HFF-Myc (cell line): Measurements from ENCODE around the gene SNED1.

Experiments used
- DNase-seq: peaks from one replicate; pipeline ENCODE4 v3.0.0-alpha.2; 2011; ENCODE audit warnings: low read depth; ENCODE audit errors: extremely low read depth
- H3K4me3 ChIP-seq: replicated peaks from 2 replicates; pipeline ENCODE4 v1.5.1; 2011; ENCODE audit warnings: low read depth, mild to moderate bottlenecking, control low read depth, low read length
- TF ChIP-seq, protein P1 (sequence below): IDR thresholded peaks from 2 replicates; pipeline ENCODE4 v1.5.1; 2012; ENCODE audit warnings: mild to moderate bottlenecking, low read depth, low read length, control low read depth; ENCODE audit errors: missing control alignments

SNED1 gene

GRCh38 chr2:241122376-241123002 is 124.1 kb downstream of the SNED1 start:
- TF ChIP-seq, protein P1, sequence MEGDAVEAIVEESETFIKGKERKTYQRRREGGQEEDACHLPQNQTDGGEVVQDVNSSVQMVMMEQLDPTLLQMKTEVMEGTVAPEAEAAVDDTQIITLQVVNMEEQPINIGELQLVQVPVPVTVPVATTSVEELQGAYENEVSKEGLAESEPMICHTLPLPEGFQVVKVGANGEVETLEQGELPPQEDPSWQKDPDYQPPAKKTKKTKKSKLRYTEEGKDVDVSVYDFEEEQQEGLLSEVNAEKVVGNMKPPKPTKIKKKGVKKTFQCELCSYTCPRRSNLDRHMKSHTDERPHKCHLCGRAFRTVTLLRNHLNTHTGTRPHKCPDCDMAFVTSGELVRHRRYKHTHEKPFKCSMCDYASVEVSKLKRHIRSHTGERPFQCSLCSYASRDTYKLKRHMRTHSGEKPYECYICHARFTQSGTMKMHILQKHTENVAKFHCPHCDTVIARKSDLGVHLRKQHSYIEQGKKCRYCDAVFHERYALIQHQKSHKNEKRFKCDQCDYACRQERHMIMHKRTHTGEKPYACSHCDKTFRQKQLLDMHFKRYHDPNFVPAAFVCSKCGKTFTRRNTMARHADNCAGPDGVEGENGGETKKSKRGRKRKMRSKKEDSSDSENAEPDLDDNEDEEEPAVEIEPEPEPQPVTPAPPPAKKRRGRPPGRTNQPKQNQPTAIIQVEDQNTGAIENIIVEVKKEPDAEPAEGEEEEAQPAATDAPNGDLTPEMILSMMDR = no peak
- no peak for DNase-seq
- no peak overlapping the region for H3K4me3 ChIP-seq

- H3K4me3 ChIP-seq = no peak overlapping the region
- TF ChIP-seq, protein P1 = no peak
- no peak for DNase-seq
These were observed 125.6 kb downstream of the SNED1 start for GRCh38 chr2:241123816-241124536.

GRCh38 chr2:241125626-241126025 is 127.2 kb downstream of the SNED1 start:
- no peak overlapping the region for H3K4me3 ChIP-seq
- DNase-seq = no peak
- TF ChIP-seq, protein P1 = no peak

DNA sequence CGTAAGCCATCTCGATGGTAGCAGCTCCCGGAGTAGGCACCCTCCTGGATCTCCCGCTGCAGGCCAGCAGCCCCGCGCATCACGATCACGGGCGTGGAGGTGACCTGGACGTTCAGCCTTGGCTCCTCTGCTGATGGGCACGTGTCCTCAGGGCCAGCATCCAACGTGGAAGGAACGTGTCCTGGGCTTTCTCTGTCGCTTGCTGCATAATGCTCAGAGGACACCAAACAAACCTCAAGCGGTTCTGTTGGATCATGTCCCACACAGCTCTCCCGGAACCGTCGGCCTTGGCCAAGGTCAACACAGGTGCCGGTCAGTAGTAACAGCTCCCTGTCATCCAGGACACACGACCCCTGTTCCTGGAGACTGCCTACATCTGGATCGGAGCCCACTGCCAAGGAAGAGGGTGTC is 127.8 kb downstream of the SNED1 start:
- no peak overlapping the region for H3K4me3 ChIP-seq
- TF ChIP-seq, protein P1 = no peak
- DNase-seq = no peak

- H3K4me3 ChIP-seq = no peak overlapping the region
- DNase-seq = no peak
- TF ChIP-seq, protein P1 = no peak
These were observed 128.4 kb downstream of the SNED1 start for GRCh38 chr2:241126771-241127202.

GRCh38 chr2:241128266-241128665 is 129.8 kb downstream of the SNED1 start:
- no peak for DNase-seq
- H3K4me3 ChIP-seq = no peak overlapping the region
- TF ChIP-seq, protein P1 = no peak
